ENCODE data around the gene PLCL1.

PLCL1 gene

DNA sequence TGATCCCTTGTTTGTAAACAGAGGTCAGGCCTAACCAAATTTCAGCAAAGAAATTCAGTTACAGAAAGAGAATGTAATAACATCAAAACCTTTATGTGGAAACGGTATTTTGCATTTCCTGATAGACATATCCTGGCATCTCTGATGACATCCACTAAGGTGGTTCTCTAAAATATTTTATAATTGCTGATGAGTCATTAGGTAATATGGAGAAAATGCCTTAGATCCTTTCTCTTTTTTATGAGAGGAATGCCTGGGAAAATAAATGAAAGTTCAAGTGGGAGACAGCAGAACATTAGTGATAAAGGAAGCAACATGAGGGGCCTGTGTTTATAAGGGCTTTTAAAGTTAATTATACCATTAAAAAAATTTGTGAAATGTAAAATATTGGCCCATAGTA, 72.6 kb downstream of the PLCL1 start:
- TF ChIP-seq FOXM1 (IDR thresholded peaks at IDR 0.05; ENCODE audit: borderline replicate concordance) (no peak), TARDBP (IDR thresholded peaks at IDR 0.05) (no peak), BHLHE40 (IDR thresholded peaks at IDR 0.05; ENCODE audit: borderline replicate concordance) (no peak), SP1 (IDR thresholded peaks at IDR 0.05) (no peak), SUZ12 (IDR thresholded peaks at IDR 0.05) (no peak), NFRKB (IDR thresholded peaks at IDR 0.05) (no peak), FOXA1 (IDR thresholded peaks at IDR 0.05) (no peak), ELF4 (IDR thresholded peaks at IDR 0.05) (no peak), ZNF384 (IDR thresholded peaks at IDR 0.05) (no peak), HDGF (IDR thresholded peaks at IDR 0.05; ENCODE audit: borderline replicate concordance) (no peak), CTBP1 (IDR thresholded peaks at IDR 0.05; ENCODE audit: borderline replicate concordance) (no peak)
- ChIA-PET POLR2A (no interaction called here), CTCF (no interaction called here)
- no peak for DNase-seq (ENCODE audit: extremely low spot score)

DNA sequence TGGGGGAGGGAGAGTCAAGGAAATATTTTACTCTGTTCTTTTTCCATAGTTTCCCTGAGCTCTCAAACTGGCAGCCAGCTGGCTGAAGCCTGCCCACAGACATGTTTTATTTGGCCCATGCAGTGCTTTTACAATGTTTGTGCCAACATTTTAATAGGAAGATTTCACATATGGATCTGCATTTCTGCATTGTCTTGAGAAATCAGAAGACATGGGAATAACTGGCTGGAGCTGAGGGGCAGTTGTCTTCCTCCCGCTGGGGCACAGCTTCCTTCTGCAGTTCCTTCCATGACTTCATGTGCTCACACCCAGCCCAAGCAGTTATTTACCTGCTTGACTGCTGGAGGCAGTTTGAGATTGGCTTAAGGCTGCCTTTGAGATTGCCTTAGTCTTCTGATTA, 74.4 kb downstream of the PLCL1 start:
- no peak for DNase-seq (ENCODE audit: extremely low spot score)
- ChIA-PET CTCF (no interaction called here), POLR2A (no interaction called here)
- TF ChIP-seq CTBP1 (IDR thresholded peaks at IDR 0.05; ENCODE audit: borderline replicate concordance) (no peak), SP1 (IDR thresholded peaks at IDR 0.05) (no peak), FOXA1 (IDR thresholded peaks at IDR 0.05) (no peak), L3MBTL2 (conservative IDR thresholded peaks at IDR 0.05) (no peak), LEF1 (IDR thresholded peaks at IDR 0.05; ENCODE audit: borderline replicate concordance) (no peak), ZNF384 (IDR thresholded peaks at IDR 0.05) (no peak), ELF4 (IDR thresholded peaks at IDR 0.05) (no peak), NFRKB (IDR thresholded peaks at IDR 0.05) (no peak), BHLHE40 (IDR thresholded peaks at IDR 0.05; ENCODE audit: borderline replicate concordance) (no peak), ARNT (IDR thresholded peaks at IDR 0.05) (no peak), SUZ12 (IDR thresholded peaks at IDR 0.05) (no peak), HDGF (IDR thresholded peaks at IDR 0.05; ENCODE audit: borderline replicate concordance) (no peak), FOXK2 (IDR thresholded peaks at IDR 0.05) (no peak), TARDBP (IDR thresholded peaks at IDR 0.05) (no peak)
- TF ChIP-seq, protein P1, sequence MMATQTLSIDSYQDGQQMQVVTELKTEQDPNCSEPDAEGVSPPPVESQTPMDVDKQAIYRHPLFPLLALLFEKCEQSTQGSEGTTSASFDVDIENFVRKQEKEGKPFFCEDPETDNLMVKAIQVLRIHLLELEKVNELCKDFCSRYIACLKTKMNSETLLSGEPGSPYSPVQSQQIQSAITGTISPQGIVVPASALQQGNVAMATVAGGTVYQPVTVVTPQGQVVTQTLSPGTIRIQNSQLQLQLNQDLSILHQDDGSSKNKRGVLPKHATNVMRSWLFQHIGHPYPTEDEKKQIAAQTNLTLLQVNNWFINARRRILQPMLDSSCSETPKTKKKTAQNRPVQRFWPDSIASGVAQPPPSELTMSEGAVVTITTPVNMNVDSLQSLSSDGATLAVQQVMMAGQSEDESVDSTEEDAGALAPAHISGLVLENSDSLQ (IDR thresholded peaks at IDR 0.05): no peak

DNA sequence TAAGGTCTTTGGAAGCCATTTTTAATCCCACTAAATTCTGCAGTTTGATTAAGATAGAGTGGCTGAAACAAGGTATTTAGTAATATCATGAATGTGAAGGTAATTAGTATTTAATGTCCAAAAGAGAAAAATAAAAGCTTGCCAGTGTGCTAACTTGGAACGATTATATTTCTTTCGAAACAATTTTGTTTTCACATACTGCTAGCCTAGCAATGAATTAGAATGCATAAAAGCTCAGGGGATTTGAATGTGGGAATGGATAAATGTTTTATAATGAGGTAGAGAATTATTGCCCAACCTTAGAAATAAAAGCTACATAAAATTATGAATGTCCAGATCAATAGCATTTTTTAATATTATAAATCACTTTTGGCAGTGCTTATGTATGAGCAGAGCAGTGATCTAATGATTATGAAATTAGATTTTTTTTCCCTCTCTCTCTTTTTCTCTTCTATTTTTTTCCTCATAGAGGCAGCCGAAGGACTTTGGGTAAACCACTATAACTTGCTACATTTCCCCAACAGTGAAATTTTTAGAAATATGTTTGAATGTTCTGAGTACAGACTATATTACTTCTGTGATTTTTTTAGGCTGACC, 75.5 kb downstream of the PLCL1 start:
- TF ChIP-seq L3MBTL2 (conservative IDR thresholded peaks at IDR 0.05) (no peak), SP1 (IDR thresholded peaks at IDR 0.05) (no peak), BHLHE40 (IDR thresholded peaks at IDR 0.05; ENCODE audit: borderline replicate concordance) (no peak), TARDBP (IDR thresholded peaks at IDR 0.05) (no peak), FOXK2 (IDR thresholded peaks at IDR 0.05) (no peak), ZNF384 (IDR thresholded peaks at IDR 0.05) (no peak), SUZ12 (IDR thresholded peaks at IDR 0.05) (no peak), ELF4 (IDR thresholded peaks at IDR 0.05) (no peak), ARNT (IDR thresholded peaks at IDR 0.05) (no peak), NFRKB (IDR thresholded peaks at IDR 0.05) (no peak), HDGF (IDR thresholded peaks at IDR 0.05; ENCODE audit: borderline replicate concordance) (no peak)
- CTCF ChIA-PET: no interaction called here
- POLR2A ChIA-PET: no interaction called here
- DNase-seq (ENCODE audit: extremely low spot score): no peak

DNA sequence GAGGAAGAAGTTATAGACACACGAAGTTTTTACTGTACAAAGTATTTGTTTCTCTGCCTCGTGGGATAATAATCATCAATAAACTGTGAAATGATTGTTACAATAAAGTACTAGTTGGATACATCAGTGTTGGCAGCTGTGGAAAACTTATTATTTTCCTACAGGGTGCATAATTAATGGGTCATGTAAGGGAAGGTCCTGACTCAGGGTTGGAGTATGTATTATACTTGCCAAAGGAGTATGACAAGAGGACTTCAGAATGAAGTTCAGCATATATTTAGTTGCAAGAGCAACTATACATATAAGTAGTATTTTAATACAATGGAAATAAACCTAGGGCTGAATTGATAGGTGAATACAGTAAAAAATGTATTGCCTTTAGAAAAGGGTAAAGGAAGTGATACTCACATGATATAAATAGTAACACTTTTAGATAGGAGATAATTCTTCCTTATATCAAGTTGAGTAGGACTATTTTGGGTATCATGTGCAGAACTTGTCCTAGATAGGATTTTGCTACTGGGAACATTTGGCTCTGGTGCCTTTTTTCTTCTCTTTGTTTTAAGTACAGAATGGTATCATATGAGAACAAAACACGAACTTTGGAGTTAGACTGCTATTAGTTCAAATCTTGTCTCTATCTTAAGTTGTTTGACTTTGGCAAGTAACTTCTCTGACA, 79.1 kb downstream of the PLCL1 start:
- DNase-seq (ENCODE audit: extremely low spot score): no peak
- no peak for TF ChIP-seq L3MBTL2 (conservative IDR thresholded peaks at IDR 0.05)
- no peak for TF ChIP-seq CTBP1 (IDR thresholded peaks at IDR 0.05; ENCODE audit: borderline replicate concordance)
- no peak for TF ChIP-seq ELF4 (IDR thresholded peaks at IDR 0.05)
- no peak for TF ChIP-seq ARNT (IDR thresholded peaks at IDR 0.05)
- no peak for TF ChIP-seq SP1 (IDR thresholded peaks at IDR 0.05)
- no peak for TF ChIP-seq HDGF (IDR thresholded peaks at IDR 0.05; ENCODE audit: borderline replicate concordance)
- TF ChIP-seq NFRKB (IDR thresholded peaks at IDR 0.05): no peak
- TF ChIP-seq BHLHE40 (IDR thresholded peaks at IDR 0.05; ENCODE audit: borderline replicate concordance): no peak
- no peak for TF ChIP-seq SUZ12 (IDR thresholded peaks at IDR 0.05)
- TF ChIP-seq TARDBP (IDR thresholded peaks at IDR 0.05): no peak
- CTCF ChIA-PET: no interaction called here
- POLR2A ChIA-PET: no interaction called here

DNA sequence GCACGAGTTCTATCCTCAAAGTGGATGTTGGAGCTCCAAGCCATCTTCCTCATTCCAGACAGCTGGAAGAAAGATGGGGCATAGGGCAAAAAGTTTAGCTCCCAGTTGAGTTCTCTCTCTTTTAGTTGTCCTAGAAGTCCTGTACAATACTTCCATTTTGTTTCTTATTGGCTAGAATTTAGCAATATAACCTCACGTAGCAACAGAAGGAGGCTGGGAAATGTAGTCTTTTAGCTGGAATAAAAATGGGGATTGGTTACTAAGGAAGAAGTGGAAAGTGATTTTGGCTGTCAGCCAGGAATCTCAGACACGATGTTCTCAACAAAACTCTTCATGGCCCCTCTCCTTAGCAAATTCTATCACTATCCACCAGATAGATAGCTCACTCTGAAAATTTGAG, 79.9 kb downstream of the PLCL1 start:
- no peak for DNase-seq (ENCODE audit: extremely low spot score)
- CTCF ChIA-PET: no interaction called here
- TF ChIP-seq FOXA1 (IDR thresholded peaks at IDR 0.05): no peak
- TF ChIP-seq ELF4 (IDR thresholded peaks at IDR 0.05): no peak
- TF ChIP-seq SP1 (IDR thresholded peaks at IDR 0.05): no peak
- no peak for TF ChIP-seq L3MBTL2 (conservative IDR thresholded peaks at IDR 0.05)
- TF ChIP-seq, protein P1 (IDR thresholded peaks at IDR 0.05): no peak
- TF ChIP-seq TARDBP (IDR thresholded peaks at IDR 0.05): no peak
- TF ChIP-seq BHLHE40 (IDR thresholded peaks at IDR 0.05; ENCODE audit: borderline replicate concordance): no peak
- TF ChIP-seq LEF1 (IDR thresholded peaks at IDR 0.05; ENCODE audit: borderline replicate concordance): no peak
- TF ChIP-seq ARNT (IDR thresholded peaks at IDR 0.05): no peak
- TF ChIP-seq SUZ12 (IDR thresholded peaks at IDR 0.05): no peak
- no peak for TF ChIP-seq HDGF (IDR thresholded peaks at IDR 0.05; ENCODE audit: borderline replicate concordance)
- POLR2A ChIA-PET: no interaction called here

DNA sequence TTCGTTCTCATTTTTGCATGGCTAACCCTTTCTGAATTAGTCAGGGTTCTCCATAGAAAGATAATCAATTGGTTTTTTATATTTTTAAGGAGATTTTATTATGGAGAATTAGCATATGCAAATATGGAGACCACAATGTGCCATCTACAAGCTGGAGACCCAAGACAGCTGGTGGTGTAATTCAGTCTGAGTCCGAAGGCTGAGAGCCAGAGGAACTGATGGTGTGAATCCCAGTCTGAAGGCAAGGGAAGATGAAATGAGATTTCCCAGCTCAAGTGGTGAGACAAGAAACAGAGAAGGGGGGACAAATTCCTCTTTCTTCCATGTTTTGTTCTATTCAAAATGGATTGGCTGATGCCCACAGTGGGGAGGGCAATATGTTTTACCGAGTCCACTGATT, 80.7 kb downstream of the PLCL1 start:
- ChIA-PET CTCF (no interaction called here), POLR2A (no interaction called here)
- DNase-seq (ENCODE audit: extremely low spot score): no peak
- TF ChIP-seq SP1 (IDR thresholded peaks at IDR 0.05) (no peak), HDGF (IDR thresholded peaks at IDR 0.05; ENCODE audit: borderline replicate concordance) (no peak), ELF4 (IDR thresholded peaks at IDR 0.05) (no peak), FOXA1 (IDR thresholded peaks at IDR 0.05) (no peak), ARNT (IDR thresholded peaks at IDR 0.05) (no peak), TARDBP (IDR thresholded peaks at IDR 0.05) (no peak), SUZ12 (IDR thresholded peaks at IDR 0.05) (no peak), LEF1 (IDR thresholded peaks at IDR 0.05; ENCODE audit: borderline replicate concordance) (no peak), NFRKB (IDR thresholded peaks at IDR 0.05) (no peak), ZNF384 (IDR thresholded peaks at IDR 0.05) (no peak), L3MBTL2 (conservative IDR thresholded peaks at IDR 0.05) (no peak), FOXK2 (IDR thresholded peaks at IDR 0.05) (no peak), CTBP1 (IDR thresholded peaks at IDR 0.05; ENCODE audit: borderline replicate concordance) (no peak), BHLHE40 (IDR thresholded peaks at IDR 0.05; ENCODE audit: borderline replicate concordance) (no peak), FOXM1 (IDR thresholded peaks at IDR 0.05; ENCODE audit: borderline replicate concordance) (no peak)
- TF ChIP-seq, protein P1 (IDR thresholded peaks at IDR 0.05): no peak
